NB4 (cell line): ENCODE results near the gene KLF12.

Source experiments
- POLR2A ChIP-seq: IDR thresholded peaks from 2 replicates; pipeline ENCODE4 v1.6.1; 2011; ENCODE audit warnings: mild to moderate bottlenecking; ENCODE audit not compliant: insufficient read length; ENCODE audit errors: extremely low read depth
- TF ChIP-seq, protein P1 (sequence below): IDR thresholded peaks from one replicate; pipeline ENCODE4 v1.5.1; 2012; ENCODE audit warnings: low read depth, low read length

DNA sequence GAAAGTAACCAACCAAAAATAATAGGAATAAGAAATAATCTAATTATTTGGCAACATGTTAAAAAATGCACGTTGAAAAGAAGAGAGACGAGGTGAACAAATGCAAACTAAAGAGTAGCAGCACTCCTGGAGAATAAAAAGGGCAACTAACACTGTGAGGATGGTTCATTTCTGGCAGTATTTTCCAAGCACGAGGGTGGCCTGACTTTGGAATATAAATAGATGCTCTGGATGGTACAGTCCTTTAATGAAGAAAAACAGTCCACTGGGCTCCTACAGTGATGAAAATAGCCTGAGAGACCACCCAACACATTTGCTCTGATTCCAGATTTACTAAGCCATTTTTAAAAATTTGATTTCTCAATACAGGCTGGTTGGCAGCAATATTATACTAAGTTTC, 17.7 kb upstream of the KLF12 start:
- TF ChIP-seq POLR2A = no peak
- TF ChIP-seq, protein P1, sequence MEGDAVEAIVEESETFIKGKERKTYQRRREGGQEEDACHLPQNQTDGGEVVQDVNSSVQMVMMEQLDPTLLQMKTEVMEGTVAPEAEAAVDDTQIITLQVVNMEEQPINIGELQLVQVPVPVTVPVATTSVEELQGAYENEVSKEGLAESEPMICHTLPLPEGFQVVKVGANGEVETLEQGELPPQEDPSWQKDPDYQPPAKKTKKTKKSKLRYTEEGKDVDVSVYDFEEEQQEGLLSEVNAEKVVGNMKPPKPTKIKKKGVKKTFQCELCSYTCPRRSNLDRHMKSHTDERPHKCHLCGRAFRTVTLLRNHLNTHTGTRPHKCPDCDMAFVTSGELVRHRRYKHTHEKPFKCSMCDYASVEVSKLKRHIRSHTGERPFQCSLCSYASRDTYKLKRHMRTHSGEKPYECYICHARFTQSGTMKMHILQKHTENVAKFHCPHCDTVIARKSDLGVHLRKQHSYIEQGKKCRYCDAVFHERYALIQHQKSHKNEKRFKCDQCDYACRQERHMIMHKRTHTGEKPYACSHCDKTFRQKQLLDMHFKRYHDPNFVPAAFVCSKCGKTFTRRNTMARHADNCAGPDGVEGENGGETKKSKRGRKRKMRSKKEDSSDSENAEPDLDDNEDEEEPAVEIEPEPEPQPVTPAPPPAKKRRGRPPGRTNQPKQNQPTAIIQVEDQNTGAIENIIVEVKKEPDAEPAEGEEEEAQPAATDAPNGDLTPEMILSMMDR = no peak
